Neutrophil (primary cell): ENCODE data around the gene PDS5A.

ENCODE experiments used
- H3K27ac ChIP-seq: fragments of 200-600 bp; sonication (generic); 2 replicates; pipeline ENCODE4 v1.5.1; 2016; ENCODE audit warnings: mild to moderate bottlenecking, moderate library complexity
- H3K27me3 ChIP-seq: fragments of 200-600 bp; sonication (generic); 2 replicates; pipeline ENCODE4 v1.6.0; 2016; ENCODE audit warnings: mild to moderate bottlenecking
- H3K36me3 ChIP-seq: fragments of 200-600 bp; sonication (generic); 2 replicates; pipeline ENCODE4 v1.5.1; 2017
- H3K4me1 ChIP-seq, 2 experiments: fragments of 200-600 bp in 1 of 2; sonication (generic) in 1 of 2; 1 replicate in 1 of 2; 2 replicates in 1 of 2; pipeline versions ENCODE4 v1.5.1 to v1.6.1; 2013 to 2016; ENCODE audit warnings: low read depth in 1 of 2, low read length in 1 of 2, mild to moderate bottlenecking in 1 of 2, moderate library complexity in 1 of 2; ENCODE audit not compliant: control insufficient read depth in 1 of 2, insufficient read depth in 1 of 2
- H3K4me3 ChIP-seq, 2 experiments: fragments of 200-600 bp in 1 of 2; sonication (generic) in 1 of 2; 1 replicate in 1 of 2; 2 replicates in 1 of 2; pipeline ENCODE4 v1.5.1; 2013 to 2016; ENCODE audit warnings: low read depth in 1 of 2, low read length in 1 of 2, mild to moderate bottlenecking in 1 of 2, moderate library complexity in 1 of 2
- H3K9me3 ChIP-seq: fragments of 200-600 bp; sonication (generic); 2 replicates; pipeline ENCODE4 v1.5.1; 2016
- CTCF ChIP-seq: fragments of 200-600 bp; sonication (generic); IDR thresholded peaks from 2 replicates; pipeline ENCODE4 v1.5.1; 2016; ENCODE audit warnings: antibody characterized with exemption

Gene PDS5A

GRCh38 chr4:39865280-39865679 is 112.4 kb downstream of the PDS5A start:
- H3K36me3 ChIP-seq: peaks cover 74% of the 10 kb centered on the region
- no peaks in the 10 kb centered on the region for H3K9me3 ChIP-seq
- no peak overlapping the region for H3K4me3 ChIP-seq
- H3K27ac ChIP-seq: no peak overlapping the region
- no peak for TF ChIP-seq CTCF
- H3K4me1 ChIP-seq: no peaks in the 10 kb centered on the region
- no peaks in the 10 kb centered on the region for H3K27me3 ChIP-seq

DNA sequence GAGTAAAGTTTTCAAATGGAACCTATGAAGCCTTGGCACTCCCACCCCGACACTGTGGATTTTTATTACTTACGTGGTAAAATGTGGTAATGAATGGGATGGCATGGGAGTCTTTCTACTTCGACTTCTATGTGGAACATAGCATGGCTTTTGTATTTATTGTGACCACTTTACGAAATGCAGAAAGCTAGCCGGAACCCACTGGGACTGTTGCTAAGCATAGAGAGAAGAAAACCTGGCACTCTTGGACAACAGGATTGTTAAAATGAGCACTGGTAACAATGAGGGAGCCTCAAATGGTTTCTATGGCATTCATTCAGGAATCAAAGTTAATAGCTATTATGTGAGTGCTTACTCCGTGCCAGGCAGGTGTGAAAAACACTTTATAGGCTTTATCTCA is 113.3 kb downstream of the PDS5A start:
- Histone ChIP-seq H3K27me3 (no peaks in the 10 kb centered on the region), H3K36me3 (peaks cover 77% of the 10 kb centered on the region), H3K27ac (no peak overlapping the region), H3K9me3 (no peaks in the 10 kb centered on the region), H3K4me1 (no peaks in the 10 kb centered on the region), H3K4me3 (no peak overlapping the region)
- no peak for TF ChIP-seq CTCF

- Histone ChIP-seq H3K4me3 (no peak overlapping the region), H3K4me1 (no peaks in the 10 kb centered on the region), H3K27ac (no peak overlapping the region), H3K9me3 (no peaks in the 10 kb centered on the region), H3K36me3 (peaks cover 71% of the 10 kb centered on the region), H3K27me3 (no peaks in the 10 kb centered on the region)
- TF ChIP-seq CTCF: no peak
These were observed 116.9 kb downstream of the PDS5A start for GRCh38 chr4:39860804-39861203.

DNA sequence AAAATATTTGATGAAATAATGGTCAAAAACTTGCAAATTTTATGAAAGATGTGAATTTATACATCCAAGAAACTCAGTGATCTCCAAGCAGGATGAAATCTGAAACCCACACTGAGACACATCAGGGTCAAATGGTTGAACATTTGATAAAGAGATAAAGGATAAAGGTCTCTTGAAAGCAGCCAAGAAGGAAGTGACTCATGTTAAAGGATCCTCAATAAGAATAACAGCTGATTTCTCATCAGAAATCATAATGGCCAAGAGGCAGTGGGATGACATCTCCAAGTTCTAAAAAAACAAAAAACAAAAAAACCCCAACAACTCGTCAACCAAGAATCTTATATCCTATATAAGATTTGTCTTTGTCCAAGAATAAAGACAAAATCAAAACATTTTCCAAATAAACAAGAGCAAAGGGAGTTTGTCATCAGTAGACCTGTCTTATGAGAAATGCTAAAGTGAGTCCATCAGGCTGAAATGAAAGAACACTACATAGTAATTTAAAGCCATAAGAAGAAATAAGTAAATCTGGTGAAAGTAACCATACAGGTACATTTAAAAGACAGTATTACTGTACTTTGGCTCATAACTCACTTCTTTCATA is 121.7 kb downstream of the PDS5A start:
- no peak overlapping the region for H3K27ac ChIP-seq
- H3K36me3 ChIP-seq: peaks cover 51% of the 10 kb centered on the region
- H3K4me3 ChIP-seq: no peak overlapping the region
- H3K4me1 ChIP-seq: no peaks in the 10 kb centered on the region
- no peaks in the 10 kb centered on the region for H3K9me3 ChIP-seq
- no peak for TF ChIP-seq CTCF
- H3K27me3 ChIP-seq: no peaks in the 10 kb centered on the region

DNA sequence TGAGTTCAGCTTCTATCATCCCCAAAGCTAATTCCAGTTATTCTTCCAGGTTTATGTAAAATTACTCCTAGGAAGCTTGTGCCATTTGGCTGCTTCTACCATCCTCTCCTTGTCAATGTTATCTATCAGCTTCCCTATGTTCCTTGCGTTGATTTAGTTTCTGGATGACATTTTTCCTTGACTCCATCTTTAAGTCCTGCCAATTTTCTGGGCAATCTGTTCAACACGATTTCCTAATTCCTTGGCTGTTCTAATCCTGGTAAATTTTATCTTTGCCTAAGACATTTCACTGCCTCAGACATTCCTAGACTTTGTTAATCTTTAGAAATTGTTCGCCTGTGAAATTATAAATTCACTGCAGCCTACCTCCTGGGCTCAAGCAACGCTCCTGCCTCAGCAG is 125.1 kb downstream of the PDS5A start:
- H3K27ac ChIP-seq: no peak overlapping the region
- TF ChIP-seq CTCF: no peak
- peaks cover 52% of the 10 kb centered on the region for H3K36me3 ChIP-seq
- H3K27me3 ChIP-seq: no peaks in the 10 kb centered on the region
- no peak overlapping the region for H3K4me3 ChIP-seq
- H3K4me1 ChIP-seq: no peaks in the 10 kb centered on the region
- H3K9me3 ChIP-seq: no peaks in the 10 kb centered on the region

- Histone ChIP-seq H3K9me3 (no peaks in the 10 kb centered on the region), H3K4me3 (no peak overlapping the region), H3K36me3 (peaks cover 60% of the 10 kb centered on the region), H3K4me1 (no peaks in the 10 kb centered on the region), H3K27me3 (no peaks in the 10 kb centered on the region), H3K27ac (no peak overlapping the region)
- TF ChIP-seq CTCF: no peak
These were observed 127.0 kb downstream of the PDS5A start for GRCh38 chr4:39850727-39851126.
